Naive thymus-derived CD4-positive, alpha-beta T cell (primary cell): ENCODE measurements around the gene SPTBN5. TPM values are rescaled to one million over a fixed set of nuclear protein-coding genes. Genes with fewer than 3 reads are reported as not detected.

Source experiments
- ATAC-seq: fragments of 150-1000 bp; cut with Tn5 transposase; 2 replicates; pipeline ENCODE4 v1.10.0; 2021; ENCODE audit warnings: mild to moderate bottlenecking, moderate library complexity
- CTCF ChIA-PET: fragments of 350-600 bp; sonication (Branson Sonifier 250); formaldehyde crosslinking; loops from one replicate; lab custom pipeline; 2021; ENCODE audit warnings: antibody characterized with exemption; lab: Charles Lee
- POLR2A ChIA-PET: fragments of 350-600 bp; sonication (Branson Sonifier 250); formaldehyde crosslinking; loops from one replicate; lab custom pipeline; 2021; ENCODE audit warnings: antibody characterized with exemption, inconsistent platforms; lab: Charles Lee
- DNase-seq, 9 donors: peaks; one replicate each; pipeline versions ENCODE4 v3.0.0 to v3.0.0-alpha.2; 2020 to 2022; ENCODE audit warnings: mixed read lengths in 1 of 9
- H3K27ac ChIP-seq: one replicate; pipeline ENCODE4 v1.7.0; 2013; ENCODE audit warnings: mild to moderate bottlenecking, low read depth, low read length, moderate library complexity
- H3K27me3 ChIP-seq, 2 donors: one replicate each; pipeline ENCODE4 v1.7.0; 2013; ENCODE audit warnings: low read length in 2 of 2, mild to moderate bottlenecking in 2 of 2, moderate library complexity in 2 of 2; ENCODE audit not compliant: control insufficient read depth in 2 of 2, insufficient read depth in 2 of 2
- H3K36me3 ChIP-seq, 3 experiments: 1 replicate in 2 of 3; 2 replicates in 1 of 3; pipeline ENCODE4 v1.7.0; 2013; ENCODE audit warnings: low read length in 3 of 3, mild to moderate bottlenecking in 3 of 3, moderate library complexity in 1 of 3; ENCODE audit not compliant: insufficient read depth in 3 of 3, control insufficient read depth in 2 of 3
- H3K4me1 ChIP-seq, 2 donors: one replicate each; pipeline ENCODE4 v1.7.0; 2013; ENCODE audit warnings: low read length in 2 of 2, mild to moderate bottlenecking in 2 of 2, moderate library complexity in 1 of 2; ENCODE audit not compliant: control insufficient read depth in 2 of 2, insufficient read depth in 2 of 2
- H3K4me3 ChIP-seq: 2 replicates; pipeline ENCODE4 v1.7.0; 2013; ENCODE audit warnings: mild to moderate bottlenecking, low read length
- H3K9me3 ChIP-seq, 3 experiments: 1 replicate in 2 of 3; 2 replicates in 1 of 3; pipeline ENCODE4 v1.7.0; 2013; ENCODE audit warnings: low read length in 3 of 3; ENCODE audit not compliant: control insufficient read depth in 2 of 3
- H3K27ac Mint-ChIP-seq, 9 donors: one replicate each; pipeline ENCODE4 v1.8.0; 2020 to 2022; ENCODE audit warnings: mixed read lengths in 9 of 9, mild to moderate bottlenecking in 8 of 9, moderate library complexity in 5 of 9, inconsistent platforms in 2 of 9
- H3K27me3 Mint-ChIP-seq, 5 donors: one replicate each; pipeline ENCODE4 v1.8.0; 2021 to 2022; ENCODE audit warnings: mixed read lengths in 5 of 5, mild to moderate bottlenecking in 1 of 5
- H3K36me3 Mint-ChIP-seq, 5 donors: one replicate each; pipeline ENCODE4 v1.8.0; 2020 to 2022; ENCODE audit warnings: mixed read lengths in 5 of 5, mild to moderate bottlenecking in 3 of 5, inconsistent platforms in 1 of 5
- H3K4me1 Mint-ChIP-seq, 7 donors: one replicate each; pipeline ENCODE4 v1.8.0; 2020 to 2022; ENCODE audit warnings: mixed read lengths in 7 of 7, mild to moderate bottlenecking in 3 of 7, inconsistent platforms in 1 of 7
- H3K4me3 Mint-ChIP-seq, 10 donors: one replicate each; pipeline ENCODE4 v1.8.0; 2020 to 2022; ENCODE audit warnings: mild to moderate bottlenecking in 10 of 10, mixed read lengths in 10 of 10, moderate library complexity in 6 of 10, inconsistent platforms in 2 of 10
- H3K9me3 Mint-ChIP-seq, 11 donors: one replicate each; pipeline ENCODE4 v1.8.0; 2020 to 2022; ENCODE audit warnings: mixed read lengths in 11 of 11, mild to moderate bottlenecking in 4 of 11, inconsistent platforms in 1 of 11, moderate library complexity in 1 of 11
- intact Hi-C, 2 donors: fragments of 100-400 bp; cut with micrococcal nuclease; formaldehyde crosslinking; loops; one replicate each; pipeline ENCODE4 v1.15.1; 2023
- polyA plus RNA-seq, 2 donors: library from polyadenylated mRNA; unstranded; fragments of 300-500 nt; fragmentation: Illumina TruSeq; gene quantifications; one replicate each; pipeline ENCODE4 v1.2.3, GENCODE V29; 2021
- total RNA-seq, 6 experiments: library from RNA in 5 of 6; stranded (reverse) in 5 of 6; gene quantifications; 1 replicate in 5 of 6; 2 replicates in 1 of 6; pipeline ENCODE4 v1.2.3 and lab custom pipeline; 2021 to 2026

Gene SPTBN5
- total and polyA plus RNA-seq, 7 experiments from 2014 or later: 0.12 to 2.7 (median 1.7) TPM; not detected in 1

GRCh38 chr15:41919201-41919820, 25.5 kb upstream of the SPTBN5 start:
- no peaks in the 10 kb centered on the region for H3K9me3 Mint-ChIP-seq
- ChIA-PET CTCF (interaction anchor here (1.1 kb wide), 1 partner anchor 15 kb away, joined by 4 read pairs; no protein-coding TSS in a partner anchor), POLR2A (interaction anchor here (1.0 kb wide), 1 partner anchor 16 kb away, joined by 4 read pairs; no protein-coding TSS in a partner anchor)
- no peak overlapping the region for H3K4me3 Mint-ChIP-seq
- H3K4me1 ChIP-seq: no peaks in the 10 kb centered on the region
- H3K4me3 ChIP-seq: no peak overlapping the region
- intact Hi-C loops: no loop called here
- no peaks in the 10 kb centered on the region for H3K27me3 Mint-ChIP-seq
- peaks cover 0 to 52% (median 7%) of the 10 kb centered on the region in 7 donors for H3K4me1 Mint-ChIP-seq
- no peaks in the 10 kb centered on the region for H3K9me3 ChIP-seq
- peaks cover 0 to 30% (median 0%) of the 10 kb centered on the region in 3 experiments for H3K36me3 ChIP-seq
- DNase-seq (no peak), ATAC-seq (no peak)
- peak overlapping the region in 3 of 9 donors; percentile 42 to 69 (median 63) for H3K27ac Mint-ChIP-seq
- H3K27me3 ChIP-seq: no peaks in the 10 kb centered on the region
- H3K27ac ChIP-seq: no peak overlapping the region
- peaks cover 3 to 51% (median 14%) of the 10 kb centered on the region in 5 donors for H3K36me3 Mint-ChIP-seq

GRCh38 chr15:41918506-41919126, 24.8 kb upstream of the SPTBN5 start:
- H3K36me3 Mint-ChIP-seq: peaks cover 3 to 53% (median 14%) of the 10 kb centered on the region in 5 donors
- no peak for DNase-seq
- H3K4me3 Mint-ChIP-seq: no peak overlapping the region
- no peak for ATAC-seq
- CTCF ChIA-PET: interaction anchor here (1.1 kb wide), 1 partner anchor 14 kb away, joined by 4 read pairs; no protein-coding TSS in a partner anchor
- peaks cover 0 to 30% (median 0%) of the 10 kb centered on the region in 3 experiments for H3K36me3 ChIP-seq
- no peaks in the 10 kb centered on the region for H3K27me3 ChIP-seq
- H3K4me1 Mint-ChIP-seq: peaks cover 0 to 45% (median 7%) of the 10 kb centered on the region in 7 donors
- H3K9me3 ChIP-seq: no peaks in the 10 kb centered on the region
- H3K27ac Mint-ChIP-seq: peak overlapping the region in 1 of 9 donors; percentile 33
- no peak overlapping the region for H3K27ac ChIP-seq
- POLR2A ChIA-PET: interaction anchor here (1.0 kb wide), 1 partner anchor 17 kb away, joined by 4 read pairs; no protein-coding TSS in a partner anchor
- H3K27me3 Mint-ChIP-seq: no peaks in the 10 kb centered on the region
- intact Hi-C loops: no loop called here
- no peaks in the 10 kb centered on the region for H3K4me1 ChIP-seq
- H3K9me3 Mint-ChIP-seq: no peaks in the 10 kb centered on the region
- H3K4me3 ChIP-seq: no peak overlapping the region

GRCh38 chr15:41917767-41918430, 24.0 kb upstream of the SPTBN5 start:
- H3K4me3 ChIP-seq: no peak overlapping the region
- peaks cover 3 to 47% (median 14%) of the 10 kb centered on the region in 5 donors for H3K36me3 Mint-ChIP-seq
- no peaks in the 10 kb centered on the region for H3K27me3 ChIP-seq
- H3K4me3 Mint-ChIP-seq: no peak overlapping the region
- H3K9me3 Mint-ChIP-seq: no peaks in the 10 kb centered on the region
- no peaks in the 10 kb centered on the region for H3K27me3 Mint-ChIP-seq
- peak overlapping the region in 3 of 9 donors; percentile 39 to 57 (median 49) for H3K27ac Mint-ChIP-seq
- no peak overlapping the region for H3K27ac ChIP-seq
- intact Hi-C loops: no loop called here
- peaks cover 0 to 30% (median 0%) of the 10 kb centered on the region in 3 experiments for H3K36me3 ChIP-seq
- ChIA-PET CTCF (interaction anchor here (1.1 kb wide), 1 partner anchor 13 kb away, joined by 4 read pairs; no protein-coding TSS in a partner anchor), POLR2A (no interaction called here)
- ATAC-seq: no peak
- DNase-seq: no peak
- no peaks in the 10 kb centered on the region for H3K9me3 ChIP-seq
- peaks cover 0 to 43% (median 7%) of the 10 kb centered on the region in 7 donors for H3K4me1 Mint-ChIP-seq
- no peaks in the 10 kb centered on the region for H3K4me1 ChIP-seq

- Histone ChIP-seq H3K27me3 (no peaks in the 10 kb centered on the region), H3K36me3 (peaks cover 0 to 26% (median 0%) of the 10 kb centered on the region in 3 experiments), H3K9me3 (no peaks in the 10 kb centered on the region), H3K27ac (no peak overlapping the region), H3K4me1 (no peaks in the 10 kb centered on the region), H3K4me3 (no peak overlapping the region)
- peaks cover 3 to 38% (median 13%) of the 10 kb centered on the region in 5 donors for H3K36me3 Mint-ChIP-seq
- intact Hi-C loops: no loop called here
- DNase-seq (no peak), ATAC-seq (no peak)
- peaks cover 0 to 30% (median 7%) of the 10 kb centered on the region in 7 donors for H3K4me1 Mint-ChIP-seq
- no peaks in the 10 kb centered on the region for H3K27me3 Mint-ChIP-seq
- H3K4me3 Mint-ChIP-seq: no peak overlapping the region
- ChIA-PET CTCF (interaction anchor here (0.8 to 1.6 kb wide), 4 partner anchors 11 to 142 kb away, joined by 3 to 5 read pairs (median 4); no protein-coding TSS in a partner anchor), POLR2A (interaction anchor here (1.3 to 1.8 kb wide), 2 partner anchors 10 to 21 kb away, joined by 4 to 5 read pairs; no protein-coding TSS in a partner anchor)
- H3K27ac Mint-ChIP-seq: peak overlapping the region in 2 of 9 donors; percentile 13 to 21
- H3K9me3 Mint-ChIP-seq: no peaks in the 10 kb centered on the region
Observed at GRCh38 chr15:41915255-41915994, 21.6 kb upstream of the SPTBN5 start.

GRCh38 chr15:41914411-41914810, 20.6 kb upstream of the SPTBN5 start:
- no peaks in the 10 kb centered on the region for H3K9me3 ChIP-seq
- ATAC-seq (no peak), DNase-seq (no peak)
- Mint-ChIP-seq H3K27me3 (no peaks in the 10 kb centered on the region), H3K36me3 (peaks cover 3 to 38% (median 17%) of the 10 kb centered on the region in 5 donors), H3K4me1 (peaks cover 0 to 34% (median 7%) of the 10 kb centered on the region in 7 donors), H3K4me3 (no peak overlapping the region), H3K27ac (no peak overlapping the region), H3K9me3 (no peaks in the 10 kb centered on the region)
- intact Hi-C loops: no loop called here
- H3K27ac ChIP-seq: no peak overlapping the region
- POLR2A ChIA-PET: interaction anchor here (1.2 kb wide), 1 partner anchor 18 kb away, joined by 4 read pairs; no protein-coding TSS in a partner anchor
- no peaks in the 10 kb centered on the region for H3K27me3 ChIP-seq
- no peak overlapping the region for H3K4me3 ChIP-seq
- H3K36me3 ChIP-seq: peaks cover 0 to 31% (median 3%) of the 10 kb centered on the region in 3 experiments
- CTCF ChIA-PET: no interaction called here
- H3K4me1 ChIP-seq: no peaks in the 10 kb centered on the region

GRCh38 chr15:41913256-41913655, 19.4 kb upstream of the SPTBN5 start:
- H3K27me3 ChIP-seq: no peaks in the 10 kb centered on the region
- H3K4me1 ChIP-seq: no peaks in the 10 kb centered on the region
- intact Hi-C loops: no loop called here
- Mint-ChIP-seq H3K9me3 (no peaks in the 10 kb centered on the region), H3K27me3 (no peaks in the 10 kb centered on the region), H3K4me1 (peaks cover 0 to 29% (median 7%) of the 10 kb centered on the region in 7 donors), H3K36me3 (peaks cover 0 to 40% (median 17%) of the 10 kb centered on the region in 5 donors), H3K27ac (peak overlapping the region in 2 of 9 donors; percentile 32 to 42), H3K4me3 (no peak overlapping the region)
- no peak overlapping the region for H3K27ac ChIP-seq
- no peak overlapping the region for H3K4me3 ChIP-seq
- ChIA-PET CTCF (interaction anchor here (1.1 kb wide), 1 partner anchor 24 kb away, joined by 5 read pairs; no protein-coding TSS in a partner anchor), POLR2A (no interaction called here)
- no peaks in the 10 kb centered on the region for H3K9me3 ChIP-seq
- ATAC-seq (no peak), DNase-seq (no peak)
- H3K36me3 ChIP-seq: peaks cover 0 to 32% (median 3%) of the 10 kb centered on the region in 3 experiments
